GM18511 (cell line): Measurements from ENCODE around the gene SOHLH2.

ENCODE experiments used
- ATAC-seq: cut with Tn5 transposase; IDR thresholded peaks from one replicate; pipeline ENCODE4 v1.9.1; 2021; ENCODE audit warnings: mild to moderate bottlenecking, moderate library complexity; ENCODE audit not compliant: unreplicated experiment

Gene SOHLH2

DNA sequence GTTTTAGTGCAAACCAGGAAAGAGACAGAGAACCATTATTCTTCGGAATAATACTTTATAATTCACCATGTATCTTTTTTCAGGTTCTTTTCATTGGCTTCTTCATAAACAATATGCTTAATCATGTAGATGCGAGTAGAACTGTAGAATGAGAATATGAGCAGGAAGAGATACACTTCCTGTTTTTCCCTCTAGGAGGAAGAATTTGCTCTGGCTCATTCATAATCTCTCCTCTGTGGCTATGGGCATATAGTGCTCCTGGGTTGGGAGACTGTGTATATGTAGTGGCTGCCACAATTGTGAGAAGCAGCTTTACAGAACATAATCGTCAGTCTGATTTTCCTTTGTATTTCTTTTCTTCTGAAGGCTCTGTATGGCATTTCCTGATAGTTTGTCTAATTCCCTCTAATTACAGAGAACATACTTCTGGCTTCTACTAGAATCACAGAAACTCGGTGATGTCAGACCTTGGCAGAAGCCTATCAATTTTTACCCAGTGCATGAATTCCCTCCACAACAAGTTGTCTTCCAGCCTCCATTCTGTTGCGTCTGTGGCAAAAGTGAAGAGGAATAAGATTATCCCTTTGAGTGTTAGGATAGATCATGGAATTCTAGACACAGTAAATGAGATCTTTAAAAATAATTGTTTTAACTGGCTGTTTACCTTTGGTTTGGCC, 80.3 kb downstream of the SOHLH2 start:
- ATAC-seq = no peak

DNA sequence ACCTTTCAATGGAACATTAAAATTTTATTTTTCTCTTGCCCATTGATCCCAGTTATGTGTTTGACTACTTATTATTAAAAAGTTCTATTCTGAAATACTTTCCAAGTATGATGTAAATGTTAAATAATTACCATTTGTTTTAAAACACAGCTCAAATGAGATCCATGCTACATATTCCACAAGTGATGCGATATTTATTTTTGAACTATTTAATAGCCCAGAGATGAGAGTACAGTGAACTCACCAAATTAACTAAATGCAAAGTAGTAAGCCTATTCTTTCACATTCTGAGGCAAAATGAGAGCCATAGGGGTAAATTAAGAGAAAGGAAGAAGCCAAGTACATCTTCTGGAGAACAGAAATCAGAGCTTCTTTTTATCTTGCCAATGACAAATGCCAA, 82.0 kb downstream of the SOHLH2 start:
- no peak for ATAC-seq

DNA sequence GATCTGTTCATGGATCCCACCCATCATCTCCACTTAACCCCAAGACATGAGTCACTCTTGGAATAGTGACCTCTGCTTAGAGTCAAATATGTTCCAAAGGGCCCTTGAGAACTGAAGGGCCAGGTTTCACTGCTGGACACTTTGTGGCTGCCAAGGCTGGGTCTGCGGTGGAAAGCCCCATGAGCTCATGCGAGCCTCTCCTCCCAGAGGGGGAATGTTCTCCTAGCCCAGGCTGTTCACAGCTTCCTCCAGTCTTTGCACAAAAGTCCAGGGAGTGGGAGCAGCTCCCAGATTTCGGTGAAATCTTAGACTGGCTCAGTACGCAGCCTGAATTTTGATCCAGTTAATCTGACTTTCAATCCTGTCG, 82.4 kb downstream of the SOHLH2 start:
- ATAC-seq = no peak

DNA sequence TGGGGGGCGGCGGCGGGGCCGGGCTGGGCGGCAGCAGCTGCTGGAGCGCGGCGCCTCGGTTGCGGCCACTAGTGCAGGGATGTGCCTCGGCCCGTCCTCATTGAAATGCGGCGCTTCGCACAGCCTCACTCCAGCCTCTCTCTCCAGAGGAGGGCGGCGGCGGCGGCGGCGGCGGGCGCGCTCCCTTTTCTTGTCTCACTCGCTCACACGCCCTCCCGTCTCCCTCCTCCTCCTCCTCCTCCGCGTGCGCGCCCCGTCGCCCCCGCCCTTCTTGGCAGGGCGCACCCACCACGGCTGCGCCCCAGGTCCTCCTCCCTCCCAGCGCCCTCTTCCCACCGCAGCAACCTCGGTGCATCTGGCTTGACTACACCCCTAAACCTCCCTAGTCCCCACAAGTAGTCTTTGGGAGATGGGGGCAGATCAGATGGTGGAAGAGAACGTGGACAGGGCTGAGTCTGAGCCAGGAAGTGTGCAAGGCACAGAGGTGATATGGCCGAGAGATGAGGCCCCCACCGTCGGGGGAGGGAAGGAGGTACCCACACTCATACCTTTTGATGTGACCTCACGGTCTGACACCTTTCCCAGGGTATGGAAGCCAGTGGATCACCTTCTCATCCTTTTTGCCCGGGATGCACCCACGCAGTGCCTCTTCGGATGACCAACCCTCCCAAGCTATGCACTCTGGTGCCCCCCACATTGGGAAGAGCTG, 83.0 kb downstream of the SOHLH2 start, which contains the start of gene DCLK1:
TSS of gene DCLK1 (minus strand) at position 161 of the 709 bp plus-strand sequence.
- ATAC-seq = no peak

DNA sequence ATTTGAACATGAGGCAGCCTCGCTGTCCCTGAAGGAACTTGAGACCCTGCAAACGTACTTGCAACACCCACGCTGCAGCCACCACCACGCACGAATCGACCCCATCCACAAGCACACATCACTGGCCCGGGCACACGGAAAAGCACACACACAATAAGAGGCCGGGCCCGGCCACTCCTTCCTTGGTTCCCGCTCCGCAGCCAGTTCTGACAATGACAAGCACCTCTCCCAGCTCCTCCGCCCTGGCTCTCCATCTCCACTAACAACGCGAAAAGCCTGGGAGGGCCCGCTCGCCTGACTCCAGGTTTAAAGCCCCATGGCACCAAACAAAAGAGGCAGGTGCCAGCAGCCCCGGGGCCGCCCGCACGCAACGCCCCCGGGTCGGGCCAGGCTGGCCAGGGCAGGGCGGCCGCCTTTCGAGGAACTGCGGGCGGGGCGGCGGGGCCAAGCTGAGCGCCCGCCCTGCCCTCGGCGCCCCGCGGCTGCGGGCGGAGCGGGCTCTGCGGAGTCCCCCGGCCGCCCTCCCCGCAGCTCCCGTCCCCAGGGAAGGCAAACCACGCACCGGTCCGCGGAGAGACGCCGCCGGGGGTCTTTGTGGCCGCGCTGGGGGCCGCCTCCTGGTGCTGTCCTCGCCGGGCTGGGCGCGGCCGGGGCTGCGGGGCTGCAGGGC, 83.7 kb downstream of the SOHLH2 start:
- no peak for ATAC-seq

DNA sequence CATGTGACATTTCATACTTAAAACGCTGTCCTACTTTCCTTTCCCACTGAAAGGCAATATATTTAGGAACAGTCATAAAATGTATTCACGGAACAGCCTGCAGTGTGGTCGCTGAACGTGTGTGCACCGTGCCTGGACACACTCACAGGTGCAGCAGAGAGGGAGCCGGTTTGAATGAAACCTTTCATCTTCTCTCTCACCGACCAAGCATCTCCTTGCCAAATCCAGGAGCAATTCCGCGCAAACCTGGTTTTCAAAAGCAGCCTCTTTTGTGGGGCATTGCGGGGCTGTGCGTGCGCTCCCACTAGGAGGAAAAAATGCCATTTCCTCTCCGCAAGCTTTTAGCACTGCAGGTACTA, 84.2 kb downstream of the SOHLH2 start:
- no peak for ATAC-seq

DNA sequence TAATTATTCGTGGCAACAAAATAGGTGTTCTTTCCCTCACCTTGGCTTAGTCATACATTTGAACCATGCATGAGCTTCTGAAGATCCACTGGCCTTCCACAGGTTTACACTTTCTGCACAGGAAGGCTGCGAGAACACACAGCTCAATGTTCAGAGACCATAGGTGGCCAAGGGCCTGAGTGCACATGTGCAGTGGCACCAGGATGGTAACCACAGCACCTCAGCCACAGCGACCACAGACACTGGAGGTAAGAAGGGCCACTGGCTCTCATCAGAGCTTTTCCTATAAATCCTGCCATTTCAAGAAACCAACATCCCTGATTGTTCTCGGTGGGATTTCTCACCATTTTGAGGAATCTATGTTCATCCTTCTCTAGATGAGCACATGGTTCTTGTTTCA, 84.8 kb downstream of the SOHLH2 start:
- no peak for ATAC-seq

DNA sequence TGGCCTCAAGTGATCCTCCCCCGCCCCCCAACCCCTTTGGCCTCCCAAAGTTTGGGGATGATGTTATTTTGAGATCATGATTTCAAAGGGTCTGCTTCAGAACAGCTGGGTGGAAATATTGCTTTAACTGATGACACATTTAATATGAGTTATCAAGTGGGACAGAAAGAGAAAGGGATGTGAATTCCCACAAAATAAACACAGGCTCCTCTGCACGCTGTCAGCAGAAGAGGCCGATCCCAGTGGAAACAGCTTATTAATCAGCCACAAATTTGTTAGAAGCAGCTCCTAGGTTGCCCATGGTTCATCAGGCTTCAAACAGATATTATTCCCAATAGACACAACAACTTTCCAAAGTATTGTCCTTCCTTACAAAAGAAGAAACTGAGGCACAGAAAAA, 87.9 kb downstream of the SOHLH2 start:
- no peak for ATAC-seq

DNA sequence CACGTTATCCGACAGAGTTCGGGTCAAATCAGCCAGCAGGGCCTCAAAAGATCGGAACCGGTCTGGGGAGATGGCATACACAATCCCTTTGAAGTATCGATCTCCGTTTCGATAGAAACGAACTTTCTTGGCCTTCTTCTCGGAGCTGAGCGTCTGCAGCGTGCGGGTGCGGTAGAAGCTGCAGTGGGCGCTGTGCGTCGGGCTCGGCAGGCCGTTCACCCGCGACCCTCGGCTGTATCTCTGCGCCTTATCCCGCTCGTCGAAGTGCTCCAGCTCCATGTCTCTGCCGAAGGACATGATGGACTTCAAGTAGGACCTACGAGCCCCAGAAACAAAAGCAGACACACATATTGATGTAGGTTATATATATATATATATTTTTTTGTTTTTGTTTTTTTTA, 88.5 kb downstream of the SOHLH2 start:
- no peak for ATAC-seq

DNA sequence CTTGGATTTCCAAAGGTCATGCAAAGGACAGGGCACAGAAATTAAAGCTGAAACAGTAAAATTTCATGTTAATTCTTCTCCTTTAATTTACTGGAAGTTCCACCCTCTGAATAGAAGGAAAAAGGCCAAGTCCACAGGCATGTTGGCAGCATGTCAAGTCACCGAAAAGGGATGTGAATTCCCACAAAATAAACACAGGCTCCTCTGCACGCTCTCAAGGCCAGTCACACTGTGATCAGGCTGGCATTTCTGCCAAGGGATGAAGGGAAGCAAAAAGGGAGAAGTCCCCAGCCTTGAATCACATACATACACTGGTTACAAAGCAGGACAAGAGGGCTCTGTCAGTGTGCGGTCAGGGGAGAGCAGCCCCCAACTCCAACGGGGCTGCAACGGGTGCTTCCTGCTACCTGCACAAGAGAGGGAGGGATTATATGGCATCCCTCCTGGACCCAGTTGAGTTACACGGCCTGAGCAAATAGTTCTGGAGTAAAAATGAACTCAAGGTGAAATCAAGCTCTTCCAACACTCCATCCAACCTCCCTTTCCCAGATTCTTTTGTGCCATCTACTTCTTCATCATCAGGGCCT, 90.0 kb downstream of the SOHLH2 start:
- ATAC-seq = no peak
